Thymus (tissue), 11 donors: Measurements from ENCODE around the gene RALGPS1. TPM values are rescaled to one million over a fixed set of nuclear protein-coding genes. Genes with fewer than 3 reads are reported as not detected.

ENCODE experiments used
- DNase-seq, 9 donors: peaks; one replicate each; pipeline ENCODE4 v3.0.0-alpha.2; 2013; ENCODE audit warnings: low spot score in 9 of 9, low read depth in 6 of 9, missing footprints in 1 of 9
- H3K27ac ChIP-seq, 2 donors: one replicate each; pipeline ENCODE4 v1.5.1; 2013; ENCODE audit warnings: control low read depth in 1 of 2, low read depth in 1 of 2, low read length in 1 of 2, mild to moderate bottlenecking in 1 of 2, moderate library complexity in 1 of 2
- H3K27me3 ChIP-seq, 2 donors: one replicate each; pipeline ENCODE4 v1.5.1; 2013; ENCODE audit warnings: low read length in 1 of 2; ENCODE audit not compliant: control insufficient read depth in 2 of 2, insufficient read depth in 1 of 2
- H3K36me3 ChIP-seq, 2 donors: one replicate each; pipeline ENCODE4 v1.5.1; 2013; ENCODE audit warnings: low read length in 1 of 2, mild to moderate bottlenecking in 1 of 2, moderate library complexity in 1 of 2; ENCODE audit not compliant: control insufficient read depth in 2 of 2, insufficient read depth in 2 of 2
- H3K4me1 ChIP-seq, 2 donors: one replicate each; pipeline ENCODE4 v1.5.1; 2013; ENCODE audit warnings: low read length in 2 of 2; ENCODE audit not compliant: control insufficient read depth in 2 of 2, insufficient read depth in 2 of 2
- H3K4me3 ChIP-seq, 2 donors: one replicate each; pipeline ENCODE4 v1.5.1; 2013; ENCODE audit warnings: low read length in 2 of 2, control low read depth in 1 of 2, mild to moderate bottlenecking in 1 of 2
- H3K9me3 ChIP-seq, 2 donors: one replicate each; pipeline ENCODE4 v1.5.1; 2013; ENCODE audit warnings: low read length in 1 of 2, mild to moderate bottlenecking in 1 of 2; ENCODE audit not compliant: control insufficient read depth in 2 of 2, insufficient read depth in 1 of 2
- WGBS: extraction: QIAGEN DNeasy Blood & Tissue Kit; methylation state at CpG from one replicate; pipeline ENCODE4 v1.1.7; 2013; 5-methylcytosine and 5-hydroxymethylcytosine counted together
- polyA plus RNA-seq: library from polyadenylated mRNA; stranded (reverse); fragments of 200-250 nt; gene quantifications from one replicate; pipeline ENCODE4 v1.2.3, GENCODE V29; 2013
- total RNA-seq: library from RNA; stranded (reverse); fragments of 120-200 nt; gene quantifications from one replicate; pipeline ENCODE4 v1.2.4, GENCODE V29; 2013
- donor health status: healthy.

The RALGPS1 gene
- total and polyA plus RNA-seq, 2 donors: 3.6 to 8.5 TPM

- DNase-seq: no peak
- H3K27ac ChIP-seq: no peak overlapping the region
- H3K27me3 ChIP-seq: no peaks in the 10 kb centered on the region
- H3K36me3 ChIP-seq: peaks cover 0 to 3% of the 10 kb centered on the region in 2 donors
- 96% methylated on average over 5 of the region's 5 CpGs for WGBS
- no peaks in the 10 kb centered on the region for H3K9me3 ChIP-seq
- no peak overlapping the region for H3K4me3 ChIP-seq
- no peaks in the 10 kb centered on the region for H3K4me1 ChIP-seq
Observed at GRCh38 chr9:127053960-127054359, 139.4 kb downstream of the RALGPS1 start.

GRCh38 chr9:127055745-127056402 is 141.3 kb downstream of the RALGPS1 start:
- H3K36me3 ChIP-seq: peaks cover 0 to 3% of the 10 kb centered on the region in 2 donors
- no peak overlapping the region for H3K27ac ChIP-seq
- DNase-seq: no peak
- H3K4me1 ChIP-seq: no peaks in the 10 kb centered on the region
- H3K27me3 ChIP-seq: no peaks in the 10 kb centered on the region
- no peaks in the 10 kb centered on the region for H3K9me3 ChIP-seq
- H3K4me3 ChIP-seq: no peak overlapping the region

- WGBS: 94% methylated on average over 3 of the region's 3 CpGs
- DNase-seq: no peak
- Histone ChIP-seq H3K9me3 (no peaks in the 10 kb centered on the region), H3K27ac (no peak overlapping the region), H3K36me3 (peaks cover 0 to 3% of the 10 kb centered on the region in 2 donors), H3K4me1 (no peaks in the 10 kb centered on the region), H3K27me3 (no peaks in the 10 kb centered on the region), H3K4me3 (no peak overlapping the region)
Observed at GRCh38 chr9:127056446-127056845, 141.9 kb downstream of the RALGPS1 start.

- no peak for DNase-seq
- no peak overlapping the region for H3K4me3 ChIP-seq
- no peaks in the 10 kb centered on the region for H3K4me1 ChIP-seq
- no peaks in the 10 kb centered on the region for H3K27me3 ChIP-seq
- H3K27ac ChIP-seq: no peak overlapping the region
- peaks cover 0 to 3% of the 10 kb centered on the region in 2 donors for H3K36me3 ChIP-seq
- WGBS: 97% methylated on average over 7 of the region's 7 CpGs
- H3K9me3 ChIP-seq: no peaks in the 10 kb centered on the region
Observed at GRCh38 chr9:127058011-127058644, 143.5 kb downstream of the RALGPS1 start.

- 97% methylated on average over 4 of the region's 4 CpGs for WGBS
- no peaks in the 10 kb centered on the region for H3K36me3 ChIP-seq
- no peaks in the 10 kb centered on the region for H3K9me3 ChIP-seq
- H3K27ac ChIP-seq: no peak overlapping the region
- no peaks in the 10 kb centered on the region for H3K27me3 ChIP-seq
- H3K4me1 ChIP-seq: no peaks in the 10 kb centered on the region
- H3K4me3 ChIP-seq: no peak overlapping the region
- no peak for DNase-seq
Observed at GRCh38 chr9:127058645-127059021, 144.1 kb downstream of the RALGPS1 start.

DNA sequence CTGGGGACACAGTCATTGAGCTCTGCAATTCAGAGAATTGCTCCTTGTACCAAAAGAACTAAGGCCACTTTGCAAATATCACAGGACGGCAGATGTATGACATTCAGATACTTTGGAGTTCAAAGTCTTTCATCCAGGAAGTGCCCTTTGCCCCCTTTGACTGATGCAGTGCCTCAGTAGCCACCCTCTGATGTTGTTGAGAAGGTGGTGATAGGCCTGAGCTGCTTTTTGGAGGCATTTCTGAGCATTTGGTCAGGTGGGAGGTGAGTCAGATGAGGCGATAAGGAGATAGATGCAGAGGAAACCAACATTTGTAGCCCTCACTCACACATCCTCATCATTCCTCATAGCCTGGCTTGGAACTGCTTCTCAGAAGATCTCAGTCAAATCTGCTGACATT is 144.4 kb downstream of the RALGPS1 start:
- H3K27ac ChIP-seq: no peak overlapping the region
- no peak overlapping the region for H3K4me3 ChIP-seq
- H3K36me3 ChIP-seq: no peaks in the 10 kb centered on the region
- H3K9me3 ChIP-seq: no peaks in the 10 kb centered on the region
- no peaks in the 10 kb centered on the region for H3K27me3 ChIP-seq
- 98% methylated on average over 2 of the region's 2 CpGs for WGBS
- H3K4me1 ChIP-seq: no peaks in the 10 kb centered on the region
- no peak for DNase-seq

- DNase-seq: no peak
- Histone ChIP-seq H3K4me3 (no peak overlapping the region), H3K27ac (no peak overlapping the region), H3K27me3 (no peaks in the 10 kb centered on the region), H3K4me1 (no peaks in the 10 kb centered on the region), H3K9me3 (no peaks in the 10 kb centered on the region), H3K36me3 (no peaks in the 10 kb centered on the region)
- 93% methylated on average over 4 of the region's 4 CpGs for WGBS
Observed at GRCh38 chr9:127059765-127060361, 145.3 kb downstream of the RALGPS1 start.

- 99% methylated on average over 3 of the region's 3 CpGs for WGBS
- Histone ChIP-seq H3K27ac (no peak overlapping the region), H3K4me1 (no peaks in the 10 kb centered on the region), H3K27me3 (no peaks in the 10 kb centered on the region), H3K4me3 (no peak overlapping the region), H3K9me3 (no peaks in the 10 kb centered on the region), H3K36me3 (no peaks in the 10 kb centered on the region)
- DNase-seq: no peak
Observed at GRCh38 chr9:127061411-127061810, 146.8 kb downstream of the RALGPS1 start.

GRCh38 chr9:127064335-127064734 is 149.8 kb downstream of the RALGPS1 start:
- Histone ChIP-seq H3K4me1 (no peaks in the 10 kb centered on the region), H3K4me3 (no peak overlapping the region), H3K27me3 (no peaks in the 10 kb centered on the region), H3K36me3 (no peaks in the 10 kb centered on the region), H3K27ac (no peak overlapping the region), H3K9me3 (no peaks in the 10 kb centered on the region)
- WGBS: 98% methylated on average over 2 of the region's 2 CpGs
- no peak for DNase-seq
